Measurements from ENCODE around the gene STAMBPL1.
"Not testable (repeated sequence)": the region's sequence is repeated elsewhere in the genome, so short reads cannot be mapped to it uniquely, and the experiment has no call there.

The STAMBPL1 gene

GRCh38 chr10:88879534-88880281, at the start of gene STAMBPL1:
Gene STAMBPL1, plus strand, starts transcription at chr10:88880245. Its CDS starts 21,464 bp downstream, at chr10:88901709.
- H3K27ac ChIP-seq, result peak within 1 kb of the TSS; percentile 88

GRCh38 chr10:88830643-88831268, 49.3 kb upstream of the STAMBPL1 start:
- DNase-seq (ENCODE audit: low read depth, low spot score), result no peak
- no peak overlapping the region for H3K27ac ChIP-seq

More at GRCh38 chr10:88879534-88880281, at the start of gene STAMBPL1:
- no peak for DNase-seq (ENCODE audit: low read depth, low spot score)

- no peak overlapping the region for H3K27ac ChIP-seq
- DNase-seq (ENCODE audit: low read depth, low spot score), result no peak
These were observed 48.3 kb upstream of the STAMBPL1 start for GRCh38 chr10:88831709-88832108.

- no peak overlapping the region for H3K27ac ChIP-seq
- DNase-seq (ENCODE audit: low read depth, low spot score), result no peak
These were observed 47.7 kb upstream of the STAMBPL1 start for GRCh38 chr10:88832376-88832775.

- no peak overlapping the region for H3K27ac ChIP-seq
- no peak for DNase-seq (ENCODE audit: low read depth, low spot score)
These were observed 46.9 kb upstream of the STAMBPL1 start for GRCh38 chr10:88833156-88833555.

- DNase-seq (ENCODE audit: low read depth, low spot score), result no peak
These were observed 46.3 kb upstream of the STAMBPL1 start for GRCh38 chr10:88833723-88834122.

GRCh38 chr10:88835096-88835909, 44.7 kb upstream of the STAMBPL1 start:
- DNase-seq (ENCODE audit: low read depth, low spot score), result peak; percentile 33
- H3K27ac ChIP-seq, result no peak overlapping the region

More at GRCh38 chr10:88833723-88834122, 46.3 kb upstream of the STAMBPL1 start:
- H3K27ac ChIP-seq, result no peak overlapping the region

GRCh38 chr10:88835910-88836221, 44.2 kb upstream of the STAMBPL1 start:
- no peak overlapping the region for H3K27ac ChIP-seq
- no peak for DNase-seq (ENCODE audit: low read depth, low spot score)

- DNase-seq (ENCODE audit: low read depth, low spot score), result not testable (repeated sequence)
These were observed 42.4 kb upstream of the STAMBPL1 start for GRCh38 chr10:88837632-88838031.

GRCh38 chr10:88838766-88839350, 41.2 kb upstream of the STAMBPL1 start:
- no peak overlapping the region for H3K27ac ChIP-seq

More at GRCh38 chr10:88837632-88838031, 42.4 kb upstream of the STAMBPL1 start:
- not testable (repeated sequence) for H3K27ac ChIP-seq

GRCh38 chr10:88840104-88840503, 39.9 kb upstream of the STAMBPL1 start:
- no peak for DNase-seq (ENCODE audit: low read depth, low spot score)
- no peak overlapping the region for H3K27ac ChIP-seq

More at GRCh38 chr10:88838766-88839350, 41.2 kb upstream of the STAMBPL1 start:
- DNase-seq (ENCODE audit: low read depth, low spot score), result no peak

GRCh38 chr10:88840881-88841280, 39.2 kb upstream of the STAMBPL1 start:
- no peak overlapping the region for H3K27ac ChIP-seq
- no peak for DNase-seq (ENCODE audit: low read depth, low spot score)

- DNase-seq (ENCODE audit: low read depth, low spot score), result no peak
- H3K27ac ChIP-seq, result no peak overlapping the region
These were observed 38.5 kb upstream of the STAMBPL1 start for GRCh38 chr10:88841316-88842111.

GRCh38 chr10:88843171-88843570, 36.9 kb upstream of the STAMBPL1 start:
- H3K27ac ChIP-seq, result no peak overlapping the region
- no peak for DNase-seq (ENCODE audit: low read depth, low spot score)

- DNase-seq (ENCODE audit: low read depth, low spot score), result no peak
- H3K27ac ChIP-seq, result peak overlapping the region; percentile 80
These were observed 31.5 kb upstream of the STAMBPL1 start for GRCh38 chr10:88848499-88848898.

GRCh38 chr10:88849234-88849633, 30.8 kb upstream of the STAMBPL1 start:
- peak overlapping the region; percentile 80 for H3K27ac ChIP-seq
- DNase-seq (ENCODE audit: low read depth, low spot score), result no peak

GRCh38 chr10:88850712-88851111, 29.3 kb upstream of the STAMBPL1 start:
- peak overlapping the region; percentile 80 for H3K27ac ChIP-seq
- no peak for DNase-seq (ENCODE audit: low read depth, low spot score)

- H3K27ac ChIP-seq, result peak within 1 kb of the TSS; percentile 80
- DNase-seq (ENCODE audit: low read depth, low spot score), result peak; percentile 98
These were observed 28.3 kb upstream of the STAMBPL1 start, which contains the start of gene ANKRD22 for GRCh38 chr10:88851706-88852105. Gene ANKRD22, minus strand, starts transcription at chr10:88851844. Its CDS starts 237 bp downstream, at chr10:88851607.

GRCh38 chr10:88852327-88852726, 27.7 kb upstream of the STAMBPL1 start:
- H3K27ac ChIP-seq, result peak overlapping the region; percentile 80
- DNase-seq (ENCODE audit: low read depth, low spot score), result no peak
